GM19468 (cell line): ENCODE measurements around the gene TSSK6.

Experiments
- ATAC-seq: cut with Tn5 transposase; IDR thresholded peaks from one replicate; pipeline ENCODE4 v1.9.1; 2021; ENCODE audit warnings: mild to moderate bottlenecking, moderate library complexity, moderate number of reproducible peaks; ENCODE audit not compliant: unreplicated experiment; ENCODE audit errors: extremely low read depth

TSSK6 gene

DNA sequence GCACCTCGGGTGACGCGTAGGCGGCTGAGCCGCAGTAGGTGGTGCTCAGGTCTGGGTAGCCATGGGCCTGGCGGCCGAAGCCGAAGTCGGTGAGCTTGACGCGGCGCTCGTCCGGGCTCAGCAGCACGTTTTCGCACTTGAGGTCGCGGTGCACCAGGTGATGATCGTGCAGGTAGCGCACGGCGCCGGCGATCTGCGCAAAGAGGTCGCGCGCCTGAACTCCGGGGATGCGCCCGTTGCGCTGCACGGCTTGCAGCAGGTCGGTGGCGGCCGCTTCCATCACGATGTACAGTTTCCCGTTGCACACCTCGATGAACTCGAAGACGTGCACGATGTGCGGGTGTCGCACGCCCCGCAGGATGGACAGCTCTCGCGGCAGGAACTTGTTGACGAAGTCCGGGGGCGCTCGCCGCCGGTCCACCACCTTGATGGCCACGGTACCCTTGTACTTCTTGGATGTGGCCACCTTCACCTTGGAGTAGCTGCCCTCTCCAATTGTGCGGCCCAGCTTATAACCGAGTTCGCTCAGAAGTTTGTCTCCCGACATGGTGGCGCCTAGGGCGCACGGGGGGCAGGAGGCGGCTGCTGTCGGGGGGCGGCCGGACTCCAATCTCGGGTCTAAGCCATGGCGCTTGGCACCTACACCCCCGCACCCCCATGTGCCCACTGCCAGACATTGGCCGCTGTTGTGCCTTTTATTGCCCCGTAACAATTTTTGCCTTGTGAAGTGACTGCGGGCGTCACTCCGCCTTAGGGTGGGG, at the start of gene TSSK6:
Gene TSSK6 (minus strand): TSS at position 668 of the 761 bp plus-strand sequence. CDS start 121 bp downstream, at position 547.
- ATAC-seq, result no peak

DNA sequence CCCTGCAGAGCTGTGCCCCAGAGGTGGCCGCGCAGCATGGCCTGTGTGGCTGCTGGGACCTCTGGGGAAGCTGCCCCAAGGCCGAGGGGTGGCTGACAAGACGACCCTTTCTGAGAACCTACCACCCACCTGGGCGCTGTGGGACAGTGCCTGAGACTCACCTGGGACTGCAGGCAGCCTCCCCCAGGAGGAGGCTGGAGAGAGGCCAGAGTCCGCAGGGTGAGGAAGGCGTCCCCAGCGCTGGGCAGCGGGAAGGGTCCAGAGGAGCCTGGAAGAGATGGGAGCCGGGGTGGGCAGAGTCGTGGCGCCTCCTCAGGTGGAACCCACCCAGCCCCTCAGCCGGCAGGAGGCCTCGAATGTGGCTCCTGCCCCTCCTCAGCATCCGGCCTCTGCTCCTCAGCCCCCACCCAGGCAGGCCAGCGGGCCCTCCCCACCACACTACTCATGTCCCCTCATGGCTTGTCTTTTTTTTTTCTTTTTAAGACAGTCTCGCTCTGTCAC, 48.0 kb upstream of the TSSK6 start:
- no peak for ATAC-seq

DNA sequence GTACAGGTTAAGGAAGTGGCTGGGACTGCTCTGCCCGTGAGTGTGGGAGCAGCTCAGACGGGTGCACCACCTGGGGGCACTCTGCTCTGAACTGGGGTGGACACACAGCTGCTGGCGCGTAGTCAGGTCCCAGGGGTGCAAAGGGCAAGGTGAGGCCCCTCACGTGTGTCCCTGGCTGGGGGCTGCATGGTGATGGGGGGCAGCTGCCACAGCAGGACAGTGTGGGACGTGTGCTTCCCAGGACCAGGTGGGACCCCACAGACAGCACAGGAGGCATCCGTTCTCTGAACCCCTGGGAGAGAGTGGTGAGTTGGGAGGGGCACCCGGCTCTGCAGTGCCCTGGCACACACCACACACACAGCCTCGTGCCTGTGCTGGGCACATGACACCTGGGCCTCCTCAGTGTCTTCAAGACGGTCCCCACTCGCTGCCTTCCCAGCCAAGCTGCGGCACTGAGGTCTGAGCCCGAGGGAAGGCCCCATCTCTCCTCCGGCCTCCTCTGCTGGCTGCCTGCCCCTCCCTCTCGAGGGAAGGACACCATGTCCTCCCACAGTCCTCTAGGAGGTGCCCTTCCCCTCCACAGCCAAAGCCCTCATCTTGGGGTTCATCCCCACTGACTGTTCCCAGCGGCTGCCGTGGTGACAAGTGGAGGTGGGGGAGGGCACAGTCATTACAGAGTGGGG, 47.5 kb upstream of the TSSK6 start:
- no peak for ATAC-seq

DNA sequence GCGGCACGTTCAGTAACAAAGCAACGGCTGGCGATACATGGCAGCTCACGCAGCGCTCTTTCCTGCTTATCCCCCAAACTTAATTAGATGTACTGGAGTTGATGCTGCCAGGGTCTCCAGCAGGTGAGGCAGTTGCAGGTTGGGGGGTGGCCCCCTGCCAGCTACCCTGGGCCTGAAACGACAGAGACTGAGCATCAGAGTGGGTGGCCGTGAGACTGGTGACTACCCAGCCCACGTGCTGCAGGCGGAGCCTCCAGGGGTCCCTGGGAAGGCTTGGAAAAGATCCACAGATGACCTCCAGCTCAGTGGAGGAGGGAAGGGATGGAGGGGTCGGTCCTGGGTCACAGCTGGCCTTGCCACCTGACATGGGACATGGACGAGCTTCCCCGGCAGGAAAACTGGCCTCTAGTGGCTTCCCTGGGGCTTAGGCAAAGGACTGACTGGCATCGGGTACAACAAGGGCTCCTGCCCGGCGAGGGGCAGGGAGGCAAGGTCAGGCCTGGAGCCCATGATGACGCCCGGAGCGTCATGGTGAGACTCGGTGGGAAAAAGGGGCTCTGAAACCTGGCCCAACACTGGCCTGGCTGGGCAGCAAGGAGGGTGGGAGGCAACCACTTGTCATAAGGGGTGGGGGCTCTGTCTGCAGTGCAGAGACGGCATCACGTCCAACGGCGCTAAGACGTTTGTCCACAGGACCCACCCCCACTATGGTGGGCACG, 46.8 kb upstream of the TSSK6 start:
- no peak for ATAC-seq

DNA sequence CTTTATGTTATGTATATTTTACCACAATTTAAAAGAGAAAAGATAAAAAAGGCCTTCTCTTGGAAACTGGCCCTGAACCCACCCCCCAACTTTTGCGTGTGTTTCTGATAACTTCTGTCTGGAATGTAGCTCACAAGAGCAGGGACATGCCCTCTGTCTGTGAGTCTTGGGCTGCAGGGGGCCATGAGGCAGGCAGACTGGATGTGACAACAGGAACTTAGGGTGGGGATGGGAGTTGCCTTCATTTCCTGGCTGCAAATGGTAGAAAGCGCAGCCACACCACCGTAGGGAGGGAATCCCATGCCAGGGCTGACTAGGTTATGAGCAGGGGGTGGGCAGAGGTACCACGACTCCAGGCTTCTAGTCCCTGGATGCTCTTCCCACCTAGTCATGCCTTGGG, 44.6 kb upstream of the TSSK6 start:
- ATAC-seq, result no peak

DNA sequence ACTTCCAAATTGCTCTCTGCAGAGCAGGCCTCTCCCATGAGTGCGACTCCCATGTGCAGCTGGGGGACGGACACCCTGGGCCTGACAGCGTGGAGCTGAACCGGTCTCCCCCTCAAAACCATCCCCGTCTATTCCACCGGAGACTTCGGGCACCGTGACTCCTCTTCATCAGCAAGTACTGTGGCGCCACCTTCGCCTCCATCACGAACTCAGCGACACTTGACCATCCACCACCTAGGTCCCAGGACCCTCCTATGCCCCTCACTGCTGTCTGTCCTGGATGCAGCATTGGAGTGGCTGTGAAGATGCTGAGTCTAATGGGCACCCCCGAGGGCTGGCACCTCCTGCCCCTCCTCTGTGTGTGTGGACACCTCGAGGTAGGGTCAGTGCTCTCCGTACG, 43.3 kb upstream of the TSSK6 start:
- ATAC-seq, result no peak

DNA sequence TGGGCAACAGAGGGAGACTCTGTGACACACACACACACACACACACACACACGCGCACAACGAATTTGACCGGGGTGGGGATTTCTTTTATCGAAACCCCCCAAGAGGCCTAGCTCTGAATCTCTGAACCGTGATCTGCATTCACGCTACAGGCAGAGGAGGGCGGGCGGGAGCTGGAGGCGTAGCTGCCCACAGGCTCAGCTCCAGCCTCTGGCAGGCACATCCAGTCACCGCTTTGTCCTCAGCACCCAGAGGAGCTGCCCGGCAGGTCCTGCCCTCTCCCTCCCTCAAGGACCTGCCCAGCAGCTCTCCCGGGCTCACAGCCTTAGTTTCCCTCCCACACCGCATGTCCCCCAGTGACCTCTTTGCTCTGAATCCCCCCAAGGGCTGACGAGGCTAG, 42.7 kb upstream of the TSSK6 start:
- ATAC-seq, result no peak

DNA sequence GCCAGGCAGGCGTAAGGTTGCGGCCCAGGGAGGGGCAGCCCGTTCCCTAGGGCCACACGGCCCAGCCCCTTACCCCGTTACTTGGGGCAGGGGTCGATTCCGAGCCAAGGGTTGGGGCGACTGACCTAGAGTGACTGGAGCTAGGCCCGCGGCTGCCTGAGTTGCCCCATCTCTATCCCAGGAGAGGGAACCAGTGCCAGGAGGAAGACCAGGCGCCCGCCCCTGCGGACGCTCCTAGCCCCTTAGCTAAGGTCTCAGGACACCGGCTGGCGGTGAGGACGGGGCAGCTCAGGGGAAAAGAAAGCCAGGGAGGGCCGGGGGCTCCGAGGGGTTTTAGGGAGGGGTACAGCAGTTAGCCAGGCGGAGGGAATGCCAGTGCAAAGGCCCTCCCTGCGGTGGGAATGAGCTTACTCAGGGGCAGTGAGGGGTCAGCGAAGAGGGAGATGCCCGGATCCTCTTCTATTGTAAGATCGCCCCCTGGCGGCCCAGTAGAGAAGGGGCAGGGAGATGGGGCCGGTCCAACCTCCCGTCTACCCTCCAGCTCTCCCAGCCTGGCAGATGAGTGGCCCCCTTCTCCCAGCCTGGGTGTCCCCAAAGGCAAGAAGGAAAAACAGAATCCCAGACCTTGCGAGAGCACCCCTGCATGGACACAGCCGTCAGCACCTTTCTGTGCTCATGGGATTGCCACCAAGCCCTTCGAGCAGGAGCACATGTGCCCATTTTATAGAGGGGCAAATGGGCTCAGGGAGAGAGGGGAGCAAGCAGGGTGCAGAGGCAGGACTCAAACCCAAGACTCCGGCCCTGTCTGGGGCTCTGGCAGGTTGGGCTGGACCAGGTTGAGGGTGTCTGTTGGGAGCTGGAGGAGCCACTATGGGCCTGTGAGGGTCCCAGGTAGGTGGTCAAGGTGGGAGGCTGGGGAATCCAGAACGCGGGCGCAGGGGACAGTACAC, 39.0 kb upstream of the TSSK6 start:
- no peak for ATAC-seq

DNA sequence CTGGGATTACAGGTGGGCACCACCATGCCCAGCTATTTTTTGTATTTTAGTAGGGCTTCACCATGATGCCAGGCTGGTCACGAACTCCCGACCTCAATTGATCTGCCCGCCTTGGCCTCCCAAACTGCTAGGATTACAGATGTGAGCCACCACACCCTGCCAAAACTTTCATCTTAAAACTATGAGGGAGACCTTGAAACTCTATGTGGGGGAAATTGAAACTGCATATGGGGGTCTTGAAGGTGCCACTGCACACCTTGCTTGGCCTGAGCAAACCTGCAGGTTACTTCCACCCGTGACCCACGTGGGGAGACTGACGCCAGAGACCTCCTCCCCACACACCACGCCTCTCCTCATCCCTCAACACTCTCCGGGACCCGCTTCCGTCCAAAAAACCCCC, 38.3 kb upstream of the TSSK6 start:
- ATAC-seq, result no peak

DNA sequence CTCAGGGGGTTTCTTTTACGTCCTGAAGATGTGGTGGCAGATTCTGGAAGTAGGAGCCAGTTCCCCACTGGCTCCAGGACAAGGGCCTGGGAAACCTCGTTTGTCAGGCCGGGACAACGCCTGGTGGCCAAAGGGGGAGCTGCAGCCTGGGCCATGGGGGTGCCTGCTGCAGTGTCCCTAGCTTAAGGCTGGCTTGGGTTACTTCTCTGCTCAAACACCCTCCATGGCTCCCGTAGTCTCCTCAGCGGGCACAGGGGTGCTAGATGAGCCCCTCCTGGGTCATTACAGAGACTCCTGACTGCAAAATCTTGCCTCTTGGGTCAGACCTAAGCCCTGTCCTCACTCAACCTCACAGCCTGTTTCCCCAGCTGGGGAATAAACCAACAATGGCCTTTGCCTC, 37.5 kb upstream of the TSSK6 start:
- no peak for ATAC-seq

DNA sequence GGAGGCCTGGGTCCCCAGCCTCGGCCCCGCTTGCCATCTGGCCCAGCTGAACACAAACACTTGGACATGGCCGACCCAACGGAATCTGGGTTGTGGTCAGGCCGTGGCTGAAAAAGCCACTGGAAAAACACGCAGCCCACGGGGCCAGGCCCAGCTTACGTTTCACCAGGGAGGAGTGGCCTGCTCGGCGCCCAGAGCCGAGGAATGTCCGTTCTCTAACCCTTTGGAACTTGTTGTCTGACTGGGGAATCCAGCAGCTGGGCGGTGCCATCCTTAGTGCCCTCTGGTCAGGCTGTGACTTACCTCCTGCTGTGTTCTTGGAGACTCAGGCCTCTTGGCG, 36.5 kb upstream of the TSSK6 start:
- ATAC-seq, result no peak

DNA sequence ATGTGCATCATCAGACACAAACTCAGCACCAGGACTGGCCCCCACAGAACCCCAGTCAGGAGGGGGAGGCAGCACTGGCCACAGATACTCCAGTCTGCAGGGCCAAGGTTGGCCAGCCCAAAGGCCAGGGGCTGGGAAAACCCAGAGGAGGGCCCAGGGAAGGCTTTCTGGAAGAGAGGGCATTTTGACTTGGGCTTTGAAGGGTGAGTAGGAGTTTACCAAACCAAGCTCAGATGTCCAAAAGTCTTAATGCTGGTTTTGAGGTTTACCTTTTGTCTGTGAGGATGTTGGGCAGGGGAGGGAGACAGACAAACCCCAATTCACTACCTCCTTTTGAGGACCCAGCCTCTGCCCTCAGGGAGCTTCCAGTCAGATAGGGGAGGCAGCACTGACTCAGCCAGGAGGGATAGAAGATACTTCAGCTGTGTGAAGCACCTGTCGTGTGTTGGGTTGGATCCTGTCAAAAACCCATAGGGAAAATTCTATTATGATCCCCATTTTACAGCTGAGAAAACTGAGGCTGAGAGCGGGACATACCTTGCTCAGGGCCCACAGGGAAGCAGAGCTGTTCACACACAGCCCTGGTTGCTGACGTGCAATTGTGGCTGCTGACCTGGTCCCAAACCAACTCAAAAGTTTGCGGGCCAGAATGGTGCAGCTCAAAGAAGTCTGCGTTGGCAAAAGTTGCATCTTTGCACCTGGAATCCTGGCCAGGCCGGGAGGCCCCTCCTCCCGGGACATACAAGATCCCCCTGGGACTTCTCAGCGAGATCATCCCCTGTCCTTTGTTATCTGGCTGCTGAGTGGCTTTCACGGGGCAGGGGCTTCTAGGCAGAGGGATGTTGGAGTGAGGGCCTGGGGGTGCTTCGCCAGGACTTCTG, 35.9 kb upstream of the TSSK6 start:
- ATAC-seq, result no peak

DNA sequence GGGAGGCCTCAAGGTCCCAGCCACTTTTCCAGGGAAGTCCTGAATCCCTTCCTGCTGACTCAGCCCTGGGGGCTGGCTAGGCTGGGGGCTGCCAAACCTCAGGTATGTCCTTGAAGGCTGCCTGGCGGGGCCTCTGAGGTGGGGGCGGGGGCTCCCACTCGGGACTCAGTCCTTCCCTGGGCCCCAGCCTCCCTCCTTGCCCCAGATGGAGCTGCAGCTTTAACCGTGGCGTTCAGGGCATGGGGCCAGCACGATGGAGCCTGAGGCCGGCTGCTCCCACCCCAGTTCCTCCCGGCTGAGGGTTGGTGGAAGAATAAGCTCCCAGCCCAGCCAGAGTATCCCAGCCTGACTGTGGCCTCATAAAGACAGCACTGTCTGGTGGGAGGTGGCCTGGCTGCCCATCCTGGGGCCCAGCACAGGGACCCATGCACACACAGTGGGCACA, 35.2 kb upstream of the TSSK6 start:
- no peak for ATAC-seq

DNA sequence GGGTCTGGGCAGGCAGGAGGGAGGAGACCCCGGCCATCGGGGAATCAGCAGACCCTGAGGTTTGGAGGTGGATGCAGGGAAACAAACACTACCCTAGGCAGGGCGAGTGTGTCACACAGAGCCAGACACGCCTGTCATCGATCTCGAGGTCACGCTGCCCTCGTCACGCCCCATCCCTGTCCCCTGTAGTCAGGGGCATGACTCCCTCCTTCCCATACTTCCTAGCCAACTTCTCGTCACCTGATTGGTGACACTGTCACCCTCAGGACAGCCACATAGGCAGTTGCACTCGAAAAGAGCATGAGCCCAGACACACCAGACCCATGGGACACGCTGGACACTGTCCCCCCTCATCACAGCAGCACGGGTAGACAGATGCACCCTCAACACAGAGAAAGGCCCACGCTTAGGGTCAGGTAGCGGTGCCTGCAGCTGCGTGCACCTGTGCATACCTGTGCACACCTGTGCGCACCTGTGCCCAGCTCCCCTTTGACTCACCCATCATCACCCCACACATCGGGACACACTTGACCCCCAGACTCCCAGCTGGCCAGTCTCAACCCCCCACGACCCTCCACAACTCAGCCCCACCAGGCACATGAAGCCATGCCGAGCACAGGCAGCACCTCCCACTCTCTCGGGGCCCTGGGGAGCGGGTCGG, 34.6 kb upstream of the TSSK6 start:
- ATAC-seq, result no peak

DNA sequence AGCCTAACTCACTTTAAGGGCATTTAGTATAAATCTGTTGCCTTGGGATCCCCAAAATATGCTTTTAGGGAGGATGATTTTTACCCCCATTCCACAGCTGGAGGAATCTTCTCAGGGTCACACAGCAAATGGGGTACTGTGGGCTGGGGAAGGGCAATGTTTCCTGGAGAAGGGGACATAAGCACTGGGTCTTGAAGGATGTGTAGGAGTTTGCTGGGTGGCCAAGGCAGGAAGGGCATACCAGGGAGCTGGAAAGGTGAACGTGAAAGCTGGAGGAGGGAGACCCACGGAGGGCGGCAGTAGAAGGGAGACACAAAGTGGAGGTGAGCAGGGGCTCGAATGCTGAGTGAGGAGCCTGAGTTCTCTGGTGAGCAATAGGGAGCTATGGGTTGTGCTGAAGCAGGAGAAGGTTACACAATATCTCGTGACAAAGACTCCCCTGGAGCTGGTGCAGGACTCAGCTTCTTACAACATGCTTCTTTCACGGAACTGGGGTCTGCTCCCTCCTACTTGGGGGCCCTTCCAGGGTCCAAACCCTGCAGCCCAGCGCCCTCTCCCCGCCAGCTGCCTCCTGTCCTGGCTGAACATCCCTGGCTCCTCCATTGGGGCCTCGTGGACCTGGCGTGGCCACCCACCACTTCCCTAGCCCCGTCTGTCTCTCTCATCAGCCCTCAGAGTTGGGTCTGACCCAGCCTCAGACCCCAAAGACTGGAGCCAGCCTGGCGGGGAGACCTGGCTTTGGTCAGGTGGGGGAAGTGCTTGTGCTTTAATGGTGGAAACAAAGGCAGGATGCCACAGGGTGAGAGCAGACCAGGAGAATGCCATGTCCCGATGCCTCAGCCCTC, 33.8 kb upstream of the TSSK6 start:
- no peak for ATAC-seq

DNA sequence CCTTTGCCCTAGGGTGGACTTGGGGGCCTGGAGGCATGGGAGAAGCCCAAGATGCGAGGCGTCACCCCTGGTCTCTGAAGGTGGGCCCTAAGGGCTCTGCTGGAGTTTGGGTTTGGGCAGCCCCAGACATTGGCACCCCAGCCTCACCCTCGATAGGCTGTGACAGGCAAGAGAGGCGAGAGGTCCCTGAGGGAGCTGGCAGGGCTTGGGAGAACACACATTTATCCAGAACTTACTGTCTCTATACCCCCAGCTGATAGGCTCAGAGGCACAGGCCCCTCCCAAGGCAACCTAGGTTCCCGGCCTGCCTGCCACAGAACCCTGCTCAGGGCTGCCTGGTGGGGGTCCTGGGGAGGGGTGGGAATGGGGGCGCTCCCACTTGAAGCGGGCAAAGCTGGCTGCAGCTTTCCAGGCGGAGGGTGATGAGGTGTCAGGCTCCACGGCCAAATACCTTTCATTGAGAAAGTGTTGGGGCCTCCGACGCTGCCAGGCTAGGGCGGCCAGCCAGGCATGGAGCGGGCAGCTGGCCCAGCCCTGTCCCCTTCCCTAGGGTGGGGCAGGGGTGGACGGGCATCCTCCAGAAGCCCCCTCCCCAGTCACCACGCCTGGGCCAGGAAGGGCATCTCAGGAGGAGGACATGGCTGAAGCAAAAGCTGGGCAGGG, 32.5 kb upstream of the TSSK6 start:
- ATAC-seq, result no peak

DNA sequence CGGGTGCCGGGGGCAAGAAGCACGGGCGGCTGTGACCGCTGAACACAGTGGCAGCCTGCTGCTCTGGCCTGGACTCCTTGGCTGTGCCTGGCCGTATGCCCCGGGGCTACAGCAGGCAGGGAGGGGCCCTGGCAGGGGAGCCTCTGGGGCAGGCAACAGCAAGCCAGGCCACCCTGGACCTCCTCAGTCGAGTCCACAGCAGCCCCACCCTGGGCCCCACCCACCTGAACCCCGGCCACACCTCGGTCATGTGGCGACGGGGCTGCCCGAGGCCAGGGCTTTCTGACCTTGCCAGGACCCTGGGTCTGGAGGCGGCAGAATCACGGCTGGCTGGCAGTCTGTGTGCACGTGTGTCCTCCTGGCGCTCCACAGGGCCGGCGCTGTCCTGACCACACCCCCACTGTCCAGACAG, 31.4 kb upstream of the TSSK6 start:
- no peak for ATAC-seq
